DMS 273 (cell line): Measurements from ENCODE around the gene HDAC10.
"Not testable (repeated sequence)": the region's sequence is repeated elsewhere in the genome, so short reads cannot be mapped to it uniquely, and the experiment has no call there.

Experiments
- DNase-seq: peaks from one replicate; lab custom pipeline; 2025; ENCODE audit not compliant: unreplicated experiment; lab: John Stamatoyannopoulos, UW

HDAC10 gene

DNA sequence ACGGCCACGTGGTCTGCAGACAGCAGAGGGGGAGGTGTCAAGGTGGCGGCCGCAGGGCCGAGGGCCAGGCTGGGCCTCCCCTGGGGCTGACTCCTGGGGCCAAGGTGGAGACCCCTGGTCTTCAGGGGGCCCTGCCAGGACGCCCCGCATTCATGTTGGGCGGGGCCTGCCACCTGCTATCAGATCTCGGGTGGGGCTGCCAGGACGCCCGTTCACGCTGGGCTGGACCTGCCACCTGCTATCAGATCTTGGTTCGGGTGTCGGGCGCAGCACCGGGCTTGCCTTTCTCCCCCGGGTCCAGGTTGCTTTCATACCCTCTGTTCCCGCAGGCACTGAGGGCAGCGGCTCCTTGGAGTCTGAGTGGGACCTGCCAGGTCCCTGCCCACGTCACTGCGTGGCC lies 35.2 kb upstream of the HDAC10 start:
- DNase-seq = no peak

- no peak for DNase-seq
Measured at GRCh38 chr22:50285568-50286229, 34.6 kb upstream of the HDAC10 start.

DNA sequence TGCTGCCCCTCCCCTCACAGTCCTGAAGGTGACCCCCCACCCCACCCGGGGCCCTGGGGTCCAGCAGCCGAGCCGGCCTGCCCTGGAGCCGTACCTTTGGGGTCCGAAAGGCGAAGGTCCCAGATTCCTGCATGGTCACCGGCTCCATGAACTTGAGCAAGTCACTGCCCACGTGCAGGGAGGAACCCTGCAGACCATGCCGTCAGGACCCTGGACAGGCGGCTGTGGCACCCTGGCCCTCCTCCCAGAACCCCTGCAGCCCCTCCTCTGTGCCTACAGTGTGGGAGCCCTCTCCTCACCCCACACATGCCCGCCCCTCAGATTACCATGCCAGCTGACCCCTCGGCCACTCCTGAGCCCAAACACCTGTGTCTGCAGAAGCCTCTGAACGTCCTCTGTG lies 33.4 kb upstream of the HDAC10 start:
- no peak for DNase-seq

- no peak for DNase-seq
Measured at GRCh38 chr22:50283821-50284220, 32.8 kb upstream of the HDAC10 start.

- no peak for DNase-seq
Measured at GRCh38 chr22:50282361-50283155, 31.5 kb upstream of the HDAC10 start.

GRCh38 chr22:50281957-50282356 lies 30.9 kb upstream of the HDAC10 start:
- DNase-seq = no peak

DNA sequence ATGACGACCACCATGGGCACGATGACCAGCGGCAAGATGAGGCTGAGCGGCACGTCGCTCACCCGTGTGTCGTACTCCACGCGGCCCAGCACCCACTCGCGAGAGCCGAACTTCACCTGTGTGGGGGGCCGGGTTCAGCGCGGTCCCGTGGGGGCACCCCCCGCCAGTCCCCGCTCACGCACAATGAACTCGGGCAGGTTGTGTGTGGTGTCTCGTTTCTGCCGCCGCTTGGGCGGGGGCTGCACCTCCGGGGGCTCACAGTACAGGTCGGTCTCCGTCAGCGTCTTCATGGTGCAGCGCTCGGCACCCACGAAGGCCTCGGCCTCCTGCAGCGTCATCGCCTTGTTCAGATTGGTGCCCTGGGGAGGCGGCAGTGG lies 30.3 kb upstream of the HDAC10 start:
- no peak for DNase-seq

- no peak for DNase-seq
Measured at GRCh38 chr22:50280708-50281383, 29.8 kb upstream of the HDAC10 start.

DNA sequence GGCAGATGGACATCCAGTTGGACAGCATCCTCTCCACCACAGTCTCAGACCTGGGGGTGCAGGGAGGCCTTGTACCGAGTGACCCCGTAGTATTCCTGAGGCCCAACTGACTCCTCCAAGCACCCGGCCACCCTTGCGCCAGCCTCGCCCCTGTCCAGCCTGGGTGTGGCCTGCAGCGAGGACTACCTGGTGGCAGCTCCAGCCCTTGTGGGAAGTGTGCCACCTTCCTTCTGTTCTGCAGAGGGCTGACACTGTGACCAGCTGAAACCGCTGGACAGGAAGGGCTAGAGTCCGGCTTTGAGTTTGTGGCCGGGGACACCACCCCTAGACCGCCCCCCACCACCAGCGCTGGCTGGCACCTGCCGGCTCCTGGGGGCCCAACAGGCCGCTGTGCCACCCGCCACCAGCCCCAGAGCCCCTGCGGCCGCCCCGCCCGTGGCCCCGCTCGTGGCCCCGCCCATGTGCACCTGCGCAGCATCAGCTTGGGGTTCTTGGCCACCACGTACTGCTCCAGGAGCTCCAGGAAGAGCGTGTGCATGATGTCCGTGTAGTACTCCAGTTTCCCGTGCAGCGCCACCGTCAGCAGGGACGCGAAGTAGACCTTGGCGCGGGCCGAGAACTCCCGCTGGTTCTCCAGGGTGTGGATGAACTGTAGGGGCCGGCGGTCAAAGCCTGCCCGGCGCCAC lies 29.1 kb upstream of the HDAC10 start:
- no peak for DNase-seq

DNA sequence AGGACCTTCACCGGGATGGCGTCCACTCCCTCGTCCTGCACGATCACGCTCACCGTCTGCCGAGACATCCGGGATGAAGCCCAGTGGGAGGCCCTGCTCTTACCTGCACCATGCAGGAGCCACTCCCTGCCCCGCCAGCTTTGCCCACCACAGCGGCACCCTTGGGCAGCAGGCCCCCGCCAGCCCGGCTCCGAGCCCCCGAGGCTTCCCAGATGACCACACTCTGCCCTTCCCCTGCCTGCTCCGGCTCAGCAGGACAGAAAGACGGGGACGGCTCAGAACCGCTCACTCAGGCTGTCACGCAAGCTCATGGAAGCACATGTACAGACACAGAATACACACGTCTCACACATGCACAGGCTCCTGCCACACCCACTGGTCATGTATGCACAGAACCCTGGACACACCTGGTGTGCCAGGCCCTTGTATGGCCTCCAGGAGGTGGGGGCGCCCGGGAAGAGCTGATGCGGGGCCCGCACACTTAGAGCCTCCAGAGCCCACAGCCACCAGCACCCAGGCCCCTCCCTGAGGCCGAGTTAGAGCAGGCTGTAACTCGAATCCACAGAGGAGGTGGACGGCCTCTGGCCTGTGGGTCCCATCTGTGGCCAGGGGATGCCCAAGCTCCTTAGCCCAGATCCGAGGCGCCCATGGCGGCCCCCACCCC lies 28.0 kb upstream of the HDAC10 start:
- no peak for DNase-seq

GRCh38 chr22:50278461-50278860 lies 27.4 kb upstream of the HDAC10 start:
- DNase-seq = no peak

GRCh38 chr22:50277761-50278160 lies 26.7 kb upstream of the HDAC10 start:
- DNase-seq = no peak

DNA sequence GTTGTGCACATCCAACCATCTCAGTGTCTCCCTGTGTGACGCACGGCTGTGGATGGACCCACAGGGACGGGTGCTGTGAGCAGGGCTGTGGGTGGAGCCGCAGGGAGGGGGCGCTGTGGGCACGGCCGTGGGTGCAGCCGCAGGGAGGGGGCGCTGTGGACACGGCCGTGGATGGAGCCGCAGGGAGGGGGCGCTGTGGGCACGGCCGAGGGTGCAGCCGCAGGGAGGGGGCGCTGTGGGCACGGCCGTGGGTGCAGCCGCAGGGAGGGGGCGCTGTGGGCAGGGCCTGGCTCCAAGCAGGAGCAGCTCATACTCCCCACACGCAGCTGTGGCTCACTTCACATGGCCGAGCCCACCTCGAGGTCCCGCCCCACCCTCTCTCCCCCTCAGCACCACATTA lies 25.1 kb upstream of the HDAC10 start:
- peak; percentile 55 for DNase-seq

- DNase-seq = no peak
Measured at GRCh38 chr22:50275181-50276055, 24.4 kb upstream of the HDAC10 start.

DNA sequence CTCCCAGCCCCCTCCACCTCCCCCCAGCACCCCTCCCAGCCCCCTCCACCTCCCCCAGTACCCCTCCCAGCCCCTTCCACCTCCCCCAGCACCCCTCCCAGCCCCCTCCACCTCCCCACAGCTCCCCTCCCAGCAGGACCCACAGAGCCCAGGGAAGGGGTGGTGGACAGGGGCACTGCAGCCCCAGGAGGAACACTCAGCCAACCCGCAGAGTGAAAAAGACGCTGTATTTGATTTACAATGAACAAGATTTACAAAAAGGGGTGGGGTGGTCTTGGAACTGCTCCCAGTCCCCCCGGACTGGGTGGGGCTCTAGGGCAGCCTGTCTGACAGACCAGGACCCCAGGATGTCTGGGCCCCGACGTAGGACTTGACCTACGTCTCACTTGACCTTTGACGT lies 23.7 kb upstream of the HDAC10 start:
- peak; percentile 24 for DNase-seq

DNA sequence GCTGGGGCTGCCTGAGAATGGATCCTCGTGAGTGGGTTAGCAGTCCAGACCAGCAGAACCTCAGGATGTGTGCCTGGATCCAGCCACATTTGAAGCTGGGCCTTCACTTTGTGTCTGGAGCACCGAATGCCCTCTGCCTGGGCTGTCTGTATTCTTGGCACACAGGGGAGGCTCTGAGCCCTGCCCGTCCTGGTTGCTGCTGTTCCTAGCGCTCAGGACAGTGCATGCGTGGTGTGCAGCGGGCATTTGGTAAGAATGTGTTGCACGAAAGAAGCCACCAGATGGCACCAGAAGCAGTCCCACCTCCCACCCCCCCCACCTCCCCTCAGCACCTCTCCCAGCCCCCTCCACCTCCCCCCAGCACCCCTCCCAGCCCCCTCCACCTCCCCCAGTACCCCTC lies 23.2 kb upstream of the HDAC10 start:
- peak; percentile 73 for DNase-seq

DNA sequence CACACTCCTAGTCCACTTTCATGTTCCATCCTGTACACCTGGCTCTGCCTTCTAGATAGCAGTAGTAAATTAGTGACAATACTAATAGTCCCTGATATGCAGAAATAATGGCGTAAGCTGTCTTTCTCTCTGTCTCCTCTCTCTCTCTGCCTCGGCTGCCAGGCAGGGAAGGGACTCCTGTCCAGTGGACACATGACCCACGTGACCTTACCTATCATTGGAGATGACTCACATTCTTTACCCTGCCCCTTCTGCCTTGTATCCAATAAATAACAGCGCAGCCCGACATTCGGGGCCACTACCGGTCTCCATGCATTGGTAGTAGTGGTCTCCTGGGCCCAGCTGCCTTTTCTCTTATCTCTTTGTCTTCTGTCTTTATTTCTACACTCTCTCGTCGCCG lies 22.7 kb upstream of the HDAC10 start:
- not testable (repeated sequence) for DNase-seq

DNA sequence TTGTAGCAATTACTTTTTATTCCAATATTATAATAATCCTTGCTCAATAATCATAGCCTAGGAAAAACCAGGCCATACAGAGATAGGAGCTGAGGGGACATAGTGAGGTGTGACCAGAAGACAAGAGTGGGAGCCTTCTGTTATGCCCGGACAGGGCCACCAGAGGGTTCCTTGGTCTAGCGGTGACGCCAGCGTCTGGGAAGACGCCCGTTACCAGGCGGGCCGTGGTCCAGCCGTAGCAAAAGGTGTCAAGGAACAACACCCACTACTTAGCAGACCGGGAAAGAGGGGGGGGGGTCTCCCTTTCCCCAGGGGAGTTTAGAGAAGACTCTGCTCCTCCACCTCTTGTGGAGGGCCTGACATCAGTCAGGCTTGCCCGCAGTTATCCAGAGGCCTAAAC lies 22.3 kb upstream of the HDAC10 start:
- not testable (repeated sequence) for DNase-seq

GRCh38 chr22:50272044-50272802 lies 21.2 kb upstream of the HDAC10 start:
- DNase-seq = peak; percentile 34
